HCT116 (cell line): ENCODE results near the gene ELP1. TPM values are rescaled to one million over a fixed set of nuclear protein-coding genes. Genes with fewer than 3 reads are reported as not detected.

Experiments
- ATAC-seq: fragments of 200-7000 bp; cut with Tn5 transposase; 2 replicates; pipeline ENCODE4 v1.9.1; 2020; ENCODE audit warnings: mild to moderate bottlenecking, moderate library complexity
- BruUV-seq: library from RNA; stranded (reverse); fragments of 400-500 nt; replicated peaks from 2 replicates; lab custom pipeline; 2021; lab: Mats Ljungman, UMichigan
- CTCF ChIA-PET: fragments of 300-600 bp; sonication (Branson Sonifier 250); formaldehyde crosslinking; loops from one replicate; lab custom pipeline; 2021; ENCODE audit warnings: antibody characterized with exemption; lab: Charles Lee
- POLR2A ChIA-PET: fragments of 300-600, 350-600 bp; sonication (Branson Sonifier 250); formaldehyde crosslinking; loops from one replicate; lab custom pipeline; 2021; ENCODE audit warnings: antibody characterized with exemption; lab: Charles Lee
- RAD21 ChIA-PET, 2 experiments: fragments of 300-600 bp; sonication (Branson Sonifier 250); formaldehyde crosslinking; loops; one replicate each; lab custom pipeline; 2023; ENCODE audit warnings: low total read pairs in 2 of 2; ENCODE audit not compliant: uncharacterized antibody in 2 of 2, unreplicated experiment in 2 of 2, low non-redundant PET in 1 of 2; lab: Charles Lee
- DNase-seq: peaks from one replicate; pipeline ENCODE4 v3.0.0-alpha.2; 2010; ENCODE audit warnings: low read depth, low spot score
- H2AFZ ChIP-seq: fragments of 200-600 bp; shearing (Covaris generic), sonication (generic); 2 replicates; pipeline ENCODE4 v1.6.1; 2017; ENCODE audit warnings: low read depth, mixed run types, mixed read lengths, antibody characterized with exemption, low read length; ENCODE audit not compliant: poor library complexity, severe bottlenecking
- H3K27ac ChIP-seq: 2 replicates; pipeline ENCODE4 v1.5.1; 2012; ENCODE audit warnings: low read depth, low read length
- H3K27me3 ChIP-seq: fragments of 200-600 bp; sonication (generic); 2 replicates; pipeline ENCODE4 v1.6.1; 2016; ENCODE audit warnings: mixed run types, low read length, mixed read lengths; ENCODE audit not compliant: insufficient read depth
- H3K36me3 ChIP-seq, 2 experiments: fragments of 200-500 bp in 1 of 2; fragments of 200-600 bp in 1 of 2; sonication (Bioruptor generic) in 1 of 2; sonication (generic) in 1 of 2; 2 replicates each; pipeline versions ENCODE4 v1.5.1 to v1.6.1; 2014 to 2016; ENCODE audit warnings: low read length in 2 of 2, inconsistent platforms in 1 of 2, mixed read lengths in 1 of 2, mixed run types in 1 of 2; ENCODE audit not compliant: insufficient read depth in 2 of 2, control insufficient read depth in 1 of 2
- H3K4me1 ChIP-seq, 2 experiments: fragments of 200-600 bp in 1 of 2; sonication (generic) in 1 of 2; 2 replicates each; pipeline versions ENCODE4 v1.5.1 to v1.6.1; 2012 to 2017; ENCODE audit warnings: low read length in 2 of 2, inconsistent platforms in 1 of 2, mild to moderate bottlenecking in 1 of 2, mixed read lengths in 1 of 2, mixed run types in 1 of 2, moderate library complexity in 1 of 2; ENCODE audit not compliant: insufficient read depth in 2 of 2, control insufficient read depth in 1 of 2
- H3K4me2 ChIP-seq: fragments of 200-600 bp; sonication (generic); 2 replicates; pipeline ENCODE4 v1.6.1; 2017; ENCODE audit warnings: mixed run types, low read length, mixed read lengths
- H3K4me3 ChIP-seq, 2 experiments: fragments of 200-600 bp in 1 of 2; sonication (generic) in 1 of 2; replicated peaks in 1 of 2; 2 replicates each; pipeline ENCODE4 v1.5.1; 2011 to 2016; ENCODE audit warnings: low read length in 2 of 2, control low read depth in 1 of 2, low read depth in 1 of 2, mild to moderate bottlenecking in 1 of 2, mixed read lengths in 1 of 2, mixed run types in 1 of 2
- H3K79me2 ChIP-seq: fragments of 200-600 bp; sonication (generic); 2 replicates; pipeline ENCODE4 v1.6.1; 2017; ENCODE audit warnings: mild to moderate bottlenecking, mixed run types, low read length, moderate library complexity, mixed read lengths; ENCODE audit not compliant: insufficient read depth
- H3K9ac ChIP-seq: fragments of 200-600 bp; sonication (generic); 2 replicates; pipeline ENCODE4 v1.6.1; 2016; ENCODE audit warnings: low read length, mixed read lengths
- H3K9me2 ChIP-seq: fragments of 200-600 bp; sonication (generic), shearing (Covaris generic); 2 replicates; pipeline ENCODE4 v1.6.1; 2017; ENCODE audit warnings: mixed run types, mild to moderate bottlenecking, moderate library complexity; ENCODE audit not compliant: insufficient read depth
- H3K9me3 ChIP-seq, 2 experiments: fragments of 200-500 bp in 1 of 2; fragments of 200-600 bp in 1 of 2; sonication (Bioruptor generic) in 1 of 2; sonication (generic) in 1 of 2; 2 replicates each; pipeline ENCODE4 v1.6.1; 2014 to 2017; ENCODE audit warnings: low read length in 2 of 2, mixed read lengths in 2 of 2, inconsistent platforms in 1 of 2, low read depth in 1 of 2, mild to moderate bottlenecking in 1 of 2, mixed run types in 1 of 2, moderate library complexity in 1 of 2; ENCODE audit not compliant: control insufficient read depth in 1 of 2, insufficient read depth in 1 of 2
- H4K20me1 ChIP-seq: fragments of 200-600 bp; sonication (generic), shearing (Covaris generic); 2 replicates; pipeline ENCODE4 v1.6.1; 2017; ENCODE audit warnings: mixed run types, mild to moderate bottlenecking, moderate library complexity; ENCODE audit not compliant: insufficient read depth
- CBX3 ChIP-seq: IDR thresholded peaks from 2 replicates; pipeline ENCODE4 v1.6.1; 2012; ENCODE audit warnings: low read depth
- CTCF ChIP-seq, 3 experiments: fragments of 200-600 bp in 1 of 3; sonication (generic) in 1 of 3; IDR thresholded peaks in 2 of 3; conservative IDR thresholded peaks in 1 of 3; 2 replicates each; pipeline ENCODE4 v1.5.1; 2012 to 2017; ENCODE audit warnings: low read depth in 2 of 3, low read length in 2 of 3, antibody characterized with exemption in 1 of 3, borderline replicate concordance in 1 of 3, control low read depth in 1 of 3, mild to moderate bottlenecking in 1 of 3, mixed read lengths in 1 of 3, mixed run types in 1 of 3, moderate library complexity in 1 of 3; ENCODE audit not compliant: insufficient read depth in 1 of 3
- ELF1 ChIP-seq: IDR thresholded peaks from 2 replicates; pipeline ENCODE4 v1.6.1; 2012; ENCODE audit warnings: low read depth, borderline replicate concordance
- REST ChIP-seq: IDR thresholded peaks from 2 replicates; pipeline ENCODE4 v1.6.1; 2012; ENCODE audit warnings: low read depth
- TCF7L2 ChIP-seq: IDR thresholded peaks from 2 replicates; pipeline ENCODE4 v1.7.0; 2011; ENCODE audit warnings: borderline replicate concordance, inconsistent platforms; ENCODE audit not compliant: insufficient read depth, insufficient read length; ENCODE audit errors: extremely low read depth
- intact Hi-C: fragments of 100-400 bp; cut with micrococcal nuclease; formaldehyde crosslinking; loops from 2 replicates; pipeline ENCODE4 v1.10.0; 2022
- total RNA-seq: library from RNA; stranded (reverse); gene quantifications from one replicate; pipeline ENCODE4 v1.2.1, GENCODE V29; 2021; ENCODE audit not compliant: unreplicated experiment
- TF ChIP-seq, protein P1 (sequence below): IDR thresholded peaks from 2 replicates; pipeline ENCODE4 v1.6.1; 2012

The ELP1 gene
- total RNA-seq, 1 experiment from 2014 or later, result 28.8 TPM

- H3K27me3 ChIP-seq, result no peaks in the 10 kb centered on the region
- DNase-seq, result no peak
- H3K9me2 ChIP-seq, result no peaks in the 10 kb centered on the region
- H3K9me3 ChIP-seq, result no peaks in the 10 kb centered on the region
- H3K36me3 ChIP-seq, result no peaks in the 10 kb centered on the region
- intact Hi-C loops, result no loop called here
- no peak overlapping the region for H2AFZ ChIP-seq
- H3K4me2 ChIP-seq, result no peak overlapping the region
- ChIA-PET POLR2A (interaction anchor here (0.6 kb wide), 1 partner anchor 113 kb away, joined by 3 read pairs; no protein-coding TSS in a partner anchor), CTCF (interaction anchor here (1.6 kb wide), 1 partner anchor 1415 kb away, joined by 4 read pairs; no protein-coding TSS in a partner anchor), RAD21 (no interaction called here)
- H3K79me2 ChIP-seq, result no peaks in the 10 kb centered on the region
- BruUV-seq, result no TSS peak
- no peak overlapping the region for H3K27ac ChIP-seq
- H4K20me1 ChIP-seq, result no peaks in the 10 kb centered on the region
- H3K4me3 ChIP-seq, result no peak overlapping the region
- no peak overlapping the region for H3K9ac ChIP-seq
- peaks cover 0 to 15% of the 10 kb centered on the region in 2 experiments; a peak in 1 of 4 replicates for H3K4me1 ChIP-seq
- TF ChIP-seq ELF1 (no peak), REST (no peak), CBX3 (no peak)
- TF ChIP-seq, protein P1, sequence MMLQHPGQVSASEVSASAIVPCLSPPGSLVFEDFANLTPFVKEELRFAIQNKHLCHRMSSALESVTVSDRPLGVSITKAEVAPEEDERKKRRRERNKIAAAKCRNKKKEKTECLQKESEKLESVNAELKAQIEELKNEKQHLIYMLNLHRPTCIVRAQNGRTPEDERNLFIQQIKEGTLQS, result no peak
- ATAC-seq, result no peak
Measured at GRCh38 chr9:108836781-108837180, 97.1 kb downstream of the ELP1 start.

DNA sequence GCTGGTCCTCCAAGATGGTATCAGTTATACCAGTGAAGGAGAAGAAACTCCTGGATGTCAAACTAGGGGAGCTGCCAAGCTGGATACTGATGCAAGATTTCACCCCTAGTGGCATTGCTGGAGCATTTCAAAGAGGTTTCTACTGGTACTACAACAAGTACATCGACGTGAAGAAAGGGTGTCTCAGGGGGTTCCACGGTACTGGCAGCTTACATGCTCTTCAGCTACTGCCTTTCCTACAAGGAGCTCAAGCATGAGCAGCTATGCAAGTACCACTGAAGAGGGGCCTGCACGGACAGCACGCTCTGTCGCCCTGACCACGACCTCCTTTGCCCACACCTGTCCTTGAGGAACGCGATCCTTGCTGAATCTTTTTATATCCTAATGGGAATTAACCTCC, 97.6 kb downstream of the ELP1 start:
- ChIA-PET POLR2A (interaction anchor here (0.6 kb wide), 1 partner anchor 114 kb away, joined by 3 read pairs; no protein-coding TSS in a partner anchor), CTCF (interaction anchor here (1.0 to 1.3 kb wide), 2 partner anchors 8 to 480 kb away, joined by 3 read pairs; no protein-coding TSS in a partner anchor), RAD21 (no interaction called here)
- Histone ChIP-seq H3K9me3 (no peaks in the 10 kb centered on the region), H4K20me1 (no peaks in the 10 kb centered on the region), H3K79me2 (no peaks in the 10 kb centered on the region), H3K9me2 (no peaks in the 10 kb centered on the region), H3K27me3 (no peaks in the 10 kb centered on the region), H2AFZ (no peak overlapping the region), H3K4me2 (no peak overlapping the region), H3K4me3 (no peak overlapping the region), H3K4me1 (peaks cover 0 to 15% of the 10 kb centered on the region in 2 experiments; a peak in 1 of 4 replicates), H3K27ac (no peak overlapping the region), H3K9ac (no peak overlapping the region), H3K36me3 (no peaks in the 10 kb centered on the region)
- TF ChIP-seq CTCF (IDR thresholded peaks at IDR 0.05 in 2 of 3, conservative IDR thresholded peaks at IDR 0.05 in 1 of 3; ENCODE audit: borderline replicate concordance in 1 of 3, insufficient read depth in 1 of 3, low read depth in 2 of 3, low read length in 2 of 3) (0 out of 6 replicates have a peak, but pooled peaks of 1 of the 3 experiments have one; percentile 7), TCF7L2 (no peak)
- no peak for DNase-seq
- ATAC-seq, result peak; percentile 49; the same call in 1 of the 2 replicates
- intact Hi-C loops, result no loop called here
- no TSS peak for BruUV-seq
